WTC11 (cell line): ENCODE results near the gene HDAC7.

Experiments used
- FOXP1 ChIP-seq: sonication (generic); formaldehyde crosslinking; IDR thresholded peaks from 2 replicates; pipeline ENCODE4 v1.8.0; 2022; ENCODE audit warnings: missing genetic modification reagents, mild to moderate bottlenecking, moderate library complexity, borderline replicate concordance
- ZNF138 ChIP-seq: sonication (generic); formaldehyde crosslinking; conservative IDR thresholded peaks from 2 replicates; pipeline ENCODE4 v1.8.1; 2022; ENCODE audit warnings: mild to moderate bottlenecking, moderate library complexity, missing genetic modification reagents
- ZNF396 ChIP-seq: fragments of 250-450 bp; sonication (Bioruptor Pico); IDR thresholded peaks from 2 replicates; pipeline ENCODE4 v1.8.0; 2021; ENCODE audit warnings: mild to moderate bottlenecking, moderate library complexity, borderline replicate concordance
- TF ChIP-seq, protein P1 (sequence below): fragments of 200-600 bp; IDR thresholded peaks from 2 replicates; pipeline ENCODE4 v1.8.0; 2022; ENCODE audit warnings: antibody characterized with exemption
- TF ChIP-seq, protein P2 (sequence below): sonication (generic); formaldehyde crosslinking; IDR thresholded peaks from 2 replicates; pipeline ENCODE4 v1.8.0; 2022; ENCODE audit warnings: mild to moderate bottlenecking, missing genetic modification reagents
- TF ChIP-seq, protein P3 (sequence below): sonication (generic); formaldehyde crosslinking; IDR thresholded peaks from 2 replicates; pipeline ENCODE4 v1.8.1; 2022; ENCODE audit warnings: low read depth, mild to moderate bottlenecking, moderate library complexity, missing genetic modification reagents, borderline replicate concordance
- TF ChIP-seq, protein P4 (sequence below): fragments of 250-450 bp; sonication (Bioruptor Pico); IDR thresholded peaks from 2 replicates; pipeline ENCODE4 v2.1.2; 2022; ENCODE audit warnings: mild to moderate bottlenecking, moderate library complexity

DNA sequence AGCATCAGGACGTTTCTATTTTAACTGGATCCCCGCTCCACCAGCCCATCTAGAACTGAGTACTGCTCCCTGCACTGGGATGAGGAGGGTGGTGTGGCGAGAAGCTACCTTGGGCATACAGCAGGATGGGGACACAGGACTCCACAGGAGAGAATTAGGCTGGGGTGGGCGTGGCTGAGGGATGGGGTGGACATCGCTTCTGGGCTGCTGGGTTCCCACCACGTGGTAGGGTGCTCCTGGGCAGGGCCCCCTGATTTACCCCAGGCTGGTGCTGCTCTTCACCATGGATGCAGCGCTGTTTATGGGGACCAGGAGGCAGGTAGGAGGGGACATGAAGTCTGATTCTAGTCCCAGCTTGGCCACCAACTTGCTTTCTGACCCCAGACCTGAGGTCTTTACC is 43.2 kb upstream of the HDAC7 start:
- TF ChIP-seq, protein P1, sequence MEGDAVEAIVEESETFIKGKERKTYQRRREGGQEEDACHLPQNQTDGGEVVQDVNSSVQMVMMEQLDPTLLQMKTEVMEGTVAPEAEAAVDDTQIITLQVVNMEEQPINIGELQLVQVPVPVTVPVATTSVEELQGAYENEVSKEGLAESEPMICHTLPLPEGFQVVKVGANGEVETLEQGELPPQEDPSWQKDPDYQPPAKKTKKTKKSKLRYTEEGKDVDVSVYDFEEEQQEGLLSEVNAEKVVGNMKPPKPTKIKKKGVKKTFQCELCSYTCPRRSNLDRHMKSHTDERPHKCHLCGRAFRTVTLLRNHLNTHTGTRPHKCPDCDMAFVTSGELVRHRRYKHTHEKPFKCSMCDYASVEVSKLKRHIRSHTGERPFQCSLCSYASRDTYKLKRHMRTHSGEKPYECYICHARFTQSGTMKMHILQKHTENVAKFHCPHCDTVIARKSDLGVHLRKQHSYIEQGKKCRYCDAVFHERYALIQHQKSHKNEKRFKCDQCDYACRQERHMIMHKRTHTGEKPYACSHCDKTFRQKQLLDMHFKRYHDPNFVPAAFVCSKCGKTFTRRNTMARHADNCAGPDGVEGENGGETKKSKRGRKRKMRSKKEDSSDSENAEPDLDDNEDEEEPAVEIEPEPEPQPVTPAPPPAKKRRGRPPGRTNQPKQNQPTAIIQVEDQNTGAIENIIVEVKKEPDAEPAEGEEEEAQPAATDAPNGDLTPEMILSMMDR = no peak
- TF ChIP-seq FOXP1 (CRISPR knock-in tag) (no peak), ZNF138 (CRISPR knock-in tag) (no peak), ZNF396 (CRISPR knock-in tag) (no peak)
- TF ChIP-seq, protein P2, sequence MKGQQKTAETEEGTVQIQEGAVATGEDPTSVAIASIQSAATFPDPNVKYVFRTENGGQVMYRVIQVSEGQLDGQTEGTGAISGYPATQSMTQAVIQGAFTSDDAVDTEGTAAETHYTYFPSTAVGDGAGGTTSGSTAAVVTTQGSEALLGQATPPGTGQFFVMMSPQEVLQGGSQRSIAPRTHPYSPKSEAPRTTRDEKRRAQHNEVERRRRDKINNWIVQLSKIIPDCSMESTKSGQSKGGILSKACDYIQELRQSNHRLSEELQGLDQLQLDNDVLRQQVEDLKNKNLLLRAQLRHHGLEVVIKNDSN (CRISPR knock-in tag) = no peak
- TF ChIP-seq, protein P3, sequence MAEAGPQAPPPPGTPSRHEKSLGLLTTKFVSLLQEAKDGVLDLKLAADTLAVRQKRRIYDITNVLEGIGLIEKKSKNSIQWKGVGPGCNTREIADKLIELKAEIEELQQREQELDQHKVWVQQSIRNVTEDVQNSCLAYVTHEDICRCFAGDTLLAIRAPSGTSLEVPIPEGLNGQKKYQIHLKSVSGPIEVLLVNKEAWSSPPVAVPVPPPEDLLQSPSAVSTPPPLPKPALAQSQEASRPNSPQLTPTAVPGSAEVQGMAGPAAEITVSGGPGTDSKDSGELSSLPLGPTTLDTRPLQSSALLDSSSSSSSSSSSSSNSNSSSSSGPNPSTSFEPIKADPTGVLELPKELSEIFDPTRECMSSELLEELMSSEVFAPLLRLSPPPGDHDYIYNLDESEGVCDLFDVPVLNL = no peak
- TF ChIP-seq, protein P4, sequence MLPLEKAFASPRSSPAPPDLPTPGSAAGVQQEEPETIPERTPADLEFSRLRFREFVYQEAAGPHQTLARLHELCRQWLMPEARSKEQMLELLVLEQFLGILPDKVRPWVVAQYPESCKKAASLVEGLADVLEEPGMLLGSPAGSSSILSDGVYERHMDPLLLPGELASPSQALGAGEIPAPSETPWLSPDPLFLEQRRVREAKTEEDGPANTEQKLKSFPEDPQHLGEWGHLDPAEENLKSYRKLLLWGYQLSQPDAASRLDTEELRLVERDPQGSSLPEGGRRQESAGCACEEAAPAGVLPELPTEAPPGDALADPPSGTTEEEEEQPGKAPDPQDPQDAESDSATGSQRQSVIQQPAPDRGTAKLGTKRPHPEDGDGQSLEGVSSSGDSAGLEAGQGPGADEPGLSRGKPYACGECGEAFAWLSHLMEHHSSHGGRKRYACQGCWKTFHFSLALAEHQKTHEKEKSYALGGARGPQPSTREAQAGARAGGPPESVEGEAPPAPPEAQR = no peak
